ENCODE measurements around the gene ZC3H4.

DNA sequence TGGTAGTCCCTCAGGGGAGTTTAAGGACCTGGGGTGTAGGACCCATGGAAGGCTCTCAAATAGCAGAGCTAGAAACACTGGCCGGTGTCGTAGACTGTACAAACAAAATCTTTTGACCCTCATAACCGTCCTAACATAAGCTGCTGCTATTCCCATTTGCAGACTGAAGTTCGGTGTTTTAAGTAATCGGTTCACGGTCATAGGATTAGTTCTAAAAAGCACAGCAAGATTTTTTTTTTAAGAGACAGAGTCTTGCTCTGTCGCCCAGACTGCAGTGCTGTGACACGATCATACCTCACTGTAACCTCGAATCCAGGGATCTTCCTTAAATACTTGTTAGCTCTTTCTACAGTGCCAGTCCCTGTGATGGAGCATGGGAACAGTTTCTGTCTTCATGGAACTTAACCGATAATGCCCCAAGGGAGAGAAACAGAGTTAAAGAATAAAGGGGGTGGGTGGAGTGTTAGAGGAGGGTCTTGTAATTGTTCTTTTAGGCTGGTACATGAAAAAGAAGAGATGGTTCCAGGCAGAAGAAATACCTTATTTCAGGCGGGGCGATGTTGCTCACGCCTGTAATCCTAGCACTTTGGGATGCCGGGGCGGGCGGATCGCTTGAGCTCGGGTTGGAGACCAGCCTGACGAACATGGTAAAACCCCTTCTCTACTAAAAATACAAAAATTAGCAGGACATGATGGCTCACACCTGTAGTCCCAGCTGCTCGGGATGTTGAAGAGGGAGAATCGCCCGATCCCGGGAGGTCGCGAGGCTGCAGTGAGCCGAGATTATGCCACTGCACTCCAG is 475 bp upstream of the ZC3H4 start:
- TF ChIP-seq, protein P1, sequence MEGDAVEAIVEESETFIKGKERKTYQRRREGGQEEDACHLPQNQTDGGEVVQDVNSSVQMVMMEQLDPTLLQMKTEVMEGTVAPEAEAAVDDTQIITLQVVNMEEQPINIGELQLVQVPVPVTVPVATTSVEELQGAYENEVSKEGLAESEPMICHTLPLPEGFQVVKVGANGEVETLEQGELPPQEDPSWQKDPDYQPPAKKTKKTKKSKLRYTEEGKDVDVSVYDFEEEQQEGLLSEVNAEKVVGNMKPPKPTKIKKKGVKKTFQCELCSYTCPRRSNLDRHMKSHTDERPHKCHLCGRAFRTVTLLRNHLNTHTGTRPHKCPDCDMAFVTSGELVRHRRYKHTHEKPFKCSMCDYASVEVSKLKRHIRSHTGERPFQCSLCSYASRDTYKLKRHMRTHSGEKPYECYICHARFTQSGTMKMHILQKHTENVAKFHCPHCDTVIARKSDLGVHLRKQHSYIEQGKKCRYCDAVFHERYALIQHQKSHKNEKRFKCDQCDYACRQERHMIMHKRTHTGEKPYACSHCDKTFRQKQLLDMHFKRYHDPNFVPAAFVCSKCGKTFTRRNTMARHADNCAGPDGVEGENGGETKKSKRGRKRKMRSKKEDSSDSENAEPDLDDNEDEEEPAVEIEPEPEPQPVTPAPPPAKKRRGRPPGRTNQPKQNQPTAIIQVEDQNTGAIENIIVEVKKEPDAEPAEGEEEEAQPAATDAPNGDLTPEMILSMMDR (IDR thresholded peaks at IDR 0.05): no peak
- TF ChIP-seq POLR2A (IDR thresholded peaks at IDR 0.05): no peak

All from adrenal gland (tissue), 5 donors.